PFSK-1 (cell line): Measurements from ENCODE around the gene IRAK1.

ENCODE experiments used
- FOXP2 ChIP-seq: optimal IDR thresholded peaks from 2 replicates; pipeline ENCODE3; 2011; ENCODE audit warnings: borderline replicate concordance, control low read depth, inconsistent platforms; ENCODE audit not compliant: insufficient read depth; ENCODE audit errors: extremely low read length, extremely low read depth
- POLR2AphosphoS5 ChIP-seq: IDR thresholded peaks from 2 replicates; pipeline ENCODE4 v1.6.1; 2012; ENCODE audit warnings: low read depth, mild to moderate bottlenecking, control low read depth, low read length, moderate library complexity
- REST ChIP-seq, 2 experiments: IDR thresholded peaks; 2 replicates each; pipeline versions ENCODE4 v1.6.1 to v1.8.0; 2011 to 2012; ENCODE audit warnings: low read depth in 2 of 2, low read length in 2 of 2, control low read depth in 1 of 2, inconsistent platforms in 1 of 2, mild to moderate bottlenecking in 1 of 2, moderate library complexity in 1 of 2; ENCODE audit not compliant: insufficient read depth in 1 of 2
- SIN3A ChIP-seq: IDR thresholded peaks from 2 replicates; pipeline ENCODE4 v1.6.1; 2012; ENCODE audit warnings: mild to moderate bottlenecking, low read length, moderate library complexity, borderline replicate concordance; ENCODE audit not compliant: insufficient read depth
- TAF1 ChIP-seq: IDR thresholded peaks from 2 replicates; pipeline ENCODE4 v1.6.1; 2012; ENCODE audit warnings: low read length, control low read depth, borderline replicate concordance; ENCODE audit not compliant: insufficient read depth

The IRAK1 gene

GRCh38 chrX:154046940-154047610 lies 27.4 kb upstream of the IRAK1 start:
- TF ChIP-seq FOXP2 (no peak), SIN3A (no peak), POLR2AphosphoS5 (no peak), REST (IDR thresholded peaks at IDR 0.05; ENCODE audit: insufficient read depth in 1 of 2, low read depth in 2 of 2, low read length in 2 of 2) (no peak)

GRCh38 chrX:154046031-154046781 lies 26.5 kb upstream of the IRAK1 start:
- TF ChIP-seq SIN3A: no peak
- no peak for TF ChIP-seq REST (IDR thresholded peaks at IDR 0.05; ENCODE audit: insufficient read depth in 1 of 2, low read depth in 2 of 2, low read length in 2 of 2)
- no peak for TF ChIP-seq TAF1
- TF ChIP-seq FOXP2: no peak
- no peak; the same call in 1 of the 2 replicates for TF ChIP-seq POLR2AphosphoS5

GRCh38 chrX:154044091-154044490 lies 24.4 kb upstream of the IRAK1 start:
- TF ChIP-seq FOXP2 (no peak), TAF1 (no peak), POLR2AphosphoS5 (no peak), SIN3A (no peak), REST (IDR thresholded peaks at IDR 0.05; ENCODE audit: insufficient read depth in 1 of 2, low read depth in 2 of 2, low read length in 2 of 2) (no peak)

- TF ChIP-seq TAF1 (no peak), SIN3A (no peak), REST (IDR thresholded peaks at IDR 0.05; ENCODE audit: insufficient read depth in 1 of 2, low read depth in 2 of 2, low read length in 2 of 2) (no peak)
Observed at GRCh38 chrX:154043003-154043763, 23.5 kb upstream of the IRAK1 start.
